Psoas muscle (tissue), 8 donors: ENCODE results near the gene PHB1. TPM values are rescaled to one million over a fixed set of nuclear protein-coding genes. Genes with fewer than 3 reads are reported as not detected.

Experiments
- ATAC-seq, 4 donors: fragments of 200-7000 bp; cut with Tn5 transposase; one replicate each; pipeline ENCODE4 v1.9.1; 2020; ENCODE audit warnings: moderate library complexity in 3 of 4, mild to moderate bottlenecking in 2 of 4
- DNase-seq, 2 donors: peaks; one replicate each; pipeline ENCODE4 v3.0.0-alpha.2; 2020
- H3K27ac ChIP-seq: fragments of 200-600 bp; one replicate; pipeline ENCODE4 v1.8.0; 2022
- H3K27me3 ChIP-seq, 3 donors: fragments of 200-600 bp in 1 of 3; one replicate each; pipeline versions ENCODE4 v1.6.1 to v1.8.0; 2013 to 2022; ENCODE audit warnings: low read length in 2 of 3, mild to moderate bottlenecking in 2 of 3, moderate library complexity in 1 of 3; ENCODE audit not compliant: insufficient read depth in 3 of 3
- H3K36me3 ChIP-seq, 2 donors: fragments of 200-600 bp in 1 of 2; one replicate each; pipeline versions ENCODE4 v1.6.1 to v1.8.0; 2013 to 2022; ENCODE audit warnings: low read depth in 1 of 2, mild to moderate bottlenecking in 1 of 2, moderate library complexity in 1 of 2; ENCODE audit not compliant: insufficient read depth in 1 of 2
- H3K4me1 ChIP-seq: fragments of 200-600 bp; one replicate; pipeline ENCODE4 v1.8.0; 2022
- H3K4me3 ChIP-seq: fragments of 200-600 bp; one replicate; pipeline ENCODE4 v1.8.0; 2022; ENCODE audit warnings: mild to moderate bottlenecking
- H3K9me3 ChIP-seq: fragments of 200-600 bp; one replicate; pipeline ENCODE4 v1.8.0; 2022
- whole genome bisulfite sequencing, 3 donors: extraction: QIAGEN DNeasy Blood & Tissue Kit; methylation state at CpG; one replicate each; pipeline versions ENCODE4 v1.1.6 to v1.1.7; 2013; 5-methylcytosine and 5-hydroxymethylcytosine counted together
- intact Hi-C, 2 donors: fragments of 100-400 bp; cut with DNase I; formaldehyde crosslinking; loops; one replicate each; pipeline versions ENCODE4 v1.11.0 to v1.14.2; 2022
- polyA plus RNA-seq, 3 donors: library from polyadenylated mRNA; stranded (reverse); fragments of 200-250 nt; gene quantifications; one replicate each; pipeline ENCODE4 v1.2.3, GENCODE V29; 2013
- total RNA-seq, 4 donors: library from RNA; stranded (reverse); fragmentation: NEBNext Ultra II Directional in 2 of 4; extraction: Animal tissue kit (Norgen Biotek cat#: 25700) in 2 of 4; gene quantifications; one replicate each; pipeline versions ENCODE4 v1.2.1 to v1.2.4, GENCODE V29; 2021 to 2023
- TF ChIP-seq, protein P1 (sequence below): fragments of 200-600 bp; IDR thresholded peaks from one replicate; pipeline ENCODE4 v1.8.0; 2022; ENCODE audit warnings: antibody characterized with exemption
- donor health status: healthy with polysubstance abuse.
- donor health status: DM: no; HTN: no; CAD: no; lungs with moderate emphysema.
- donor health status: Bipolar disorder and iron deficiency.
- donor health status: healthy.
- donor health status: DM: yes; HTN: yes; CAD: no.
- donor health status: DM: no; HTN: no; CAD: no.
- donor health status: DM: no; HTN: no; CAD: no.
- donor health status: DM: yes; HTN: yes; CAD: no.

The PHB1 gene
- total and polyA plus RNA-seq, 7 donors: 134 to 364 (median 198) TPM

DNA sequence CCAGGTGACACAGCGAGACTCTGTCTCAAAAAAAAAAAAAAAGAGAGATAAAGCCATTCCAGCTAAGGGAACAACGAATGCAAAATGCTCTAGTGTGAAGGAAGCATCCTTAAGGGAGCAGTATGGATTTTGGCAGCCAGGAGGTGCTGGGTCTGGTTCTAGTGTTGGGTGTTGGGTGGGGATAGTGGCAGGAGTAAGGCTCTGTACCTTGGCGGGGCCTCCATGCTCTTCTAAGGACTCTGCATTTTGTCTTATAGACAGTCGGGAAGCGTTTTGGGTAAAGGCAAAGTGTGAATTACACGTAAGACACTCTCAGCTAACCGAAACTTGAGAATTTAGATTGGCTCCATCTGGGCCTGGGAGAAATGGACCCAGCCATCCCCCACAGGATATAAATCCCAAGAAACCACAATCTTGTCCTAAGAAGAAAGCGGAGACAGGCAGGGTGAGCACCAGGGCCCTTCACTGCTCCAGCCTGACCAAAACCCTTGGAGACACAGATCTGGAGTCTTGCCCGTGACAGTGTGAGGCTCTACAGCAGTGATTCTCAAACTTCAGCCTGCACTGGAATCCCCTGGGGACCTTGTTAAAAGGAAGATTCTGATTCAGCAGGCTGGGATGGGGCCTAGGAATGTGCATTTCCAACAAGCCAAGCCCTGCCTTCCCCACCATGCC is 33.1 kb upstream of the PHB1 start:
- ATAC-seq: no peak
- no peaks in the 10 kb centered on the region for H3K36me3 ChIP-seq
- H3K4me1 ChIP-seq: no peaks in the 10 kb centered on the region
- no peaks in the 10 kb centered on the region for H3K9me3 ChIP-seq
- no peak for DNase-seq
- H3K27ac ChIP-seq: no peak overlapping the region
- TF ChIP-seq, protein P1, sequence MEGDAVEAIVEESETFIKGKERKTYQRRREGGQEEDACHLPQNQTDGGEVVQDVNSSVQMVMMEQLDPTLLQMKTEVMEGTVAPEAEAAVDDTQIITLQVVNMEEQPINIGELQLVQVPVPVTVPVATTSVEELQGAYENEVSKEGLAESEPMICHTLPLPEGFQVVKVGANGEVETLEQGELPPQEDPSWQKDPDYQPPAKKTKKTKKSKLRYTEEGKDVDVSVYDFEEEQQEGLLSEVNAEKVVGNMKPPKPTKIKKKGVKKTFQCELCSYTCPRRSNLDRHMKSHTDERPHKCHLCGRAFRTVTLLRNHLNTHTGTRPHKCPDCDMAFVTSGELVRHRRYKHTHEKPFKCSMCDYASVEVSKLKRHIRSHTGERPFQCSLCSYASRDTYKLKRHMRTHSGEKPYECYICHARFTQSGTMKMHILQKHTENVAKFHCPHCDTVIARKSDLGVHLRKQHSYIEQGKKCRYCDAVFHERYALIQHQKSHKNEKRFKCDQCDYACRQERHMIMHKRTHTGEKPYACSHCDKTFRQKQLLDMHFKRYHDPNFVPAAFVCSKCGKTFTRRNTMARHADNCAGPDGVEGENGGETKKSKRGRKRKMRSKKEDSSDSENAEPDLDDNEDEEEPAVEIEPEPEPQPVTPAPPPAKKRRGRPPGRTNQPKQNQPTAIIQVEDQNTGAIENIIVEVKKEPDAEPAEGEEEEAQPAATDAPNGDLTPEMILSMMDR: no peak
- intact Hi-C loops: no loop called here
- H3K27me3 ChIP-seq: no peaks in the 10 kb centered on the region
- 81 to 85% (median 84%) methylated on average over 9 of the region's 9 CpGs for WGBS, 3 donors
- H3K4me3 ChIP-seq: no peak overlapping the region

DNA sequence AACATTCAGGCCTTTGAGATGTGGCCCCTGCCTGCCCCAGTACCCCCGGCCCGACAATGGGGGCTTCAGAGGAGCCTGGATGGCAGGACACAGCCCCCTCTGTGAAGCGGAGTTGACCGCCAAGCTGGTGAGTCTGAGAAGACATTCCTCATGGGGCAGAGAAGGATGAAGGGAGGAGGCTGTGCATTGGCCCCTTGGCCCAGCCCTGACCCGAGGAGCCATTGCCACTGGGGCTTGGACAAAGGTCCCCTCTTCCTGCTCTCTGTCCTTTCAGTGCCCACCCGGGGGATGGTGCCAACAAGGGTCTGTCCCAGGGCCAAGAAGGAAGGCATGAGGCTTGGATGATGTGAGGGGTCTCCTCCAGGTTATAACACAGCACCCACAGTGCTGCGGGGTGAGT is 30.9 kb upstream of the PHB1 start:
- WGBS, 3 donors: 78 to 82% (median 81%) methylated on average over 7 of the region's 7 CpGs
- peaks cover 0 to 5% (median under 1%) of the 10 kb centered on the region in 3 donors for H3K27me3 ChIP-seq

DNA sequence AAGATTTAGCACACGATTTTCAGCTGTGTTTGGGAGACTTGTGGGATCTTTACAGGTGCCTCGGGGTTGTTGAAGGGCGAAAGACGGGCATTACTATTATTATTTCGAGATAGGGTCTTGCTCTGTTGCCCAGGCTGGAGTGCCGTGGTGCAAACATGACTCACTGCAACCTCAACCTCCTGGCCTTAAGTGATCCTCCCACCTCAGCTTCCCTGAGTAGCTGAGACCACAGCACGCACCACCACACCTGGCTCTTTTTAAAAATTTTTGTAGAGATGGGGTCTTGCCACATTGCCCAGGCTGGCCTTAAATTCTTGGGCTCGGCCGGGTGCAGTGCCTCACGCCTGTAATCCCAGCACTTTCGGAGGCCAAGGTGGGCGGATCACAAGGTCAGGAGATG is 29.7 kb upstream of the PHB1 start:
- Histone ChIP-seq H3K4me3 (no peak overlapping the region), H3K9me3 (no peaks in the 10 kb centered on the region), H3K36me3 (no peaks in the 10 kb centered on the region), H3K27ac (no peak overlapping the region), H3K4me1 (no peaks in the 10 kb centered on the region), H3K27me3 (peaks cover 0 to 12% (median 9%) of the 10 kb centered on the region in 3 donors)
- DNase-seq (no peak), ATAC-seq (no peak)
- intact Hi-C loops: no loop called here
- TF ChIP-seq, protein P1: no peak
- 90 to 94% (median 92%) methylated on average over 12 of the region's 12 CpGs for WGBS, 3 donors

More for the DNA sequence above, 30.9 kb upstream of the PHB1 start:
- Histone ChIP-seq H3K36me3 (no peaks in the 10 kb centered on the region), H3K4me1 (no peaks in the 10 kb centered on the region), H3K9me3 (no peaks in the 10 kb centered on the region), H3K4me3 (no peak overlapping the region), H3K27ac (no peak overlapping the region)
- no peak for ATAC-seq
- no peak for DNase-seq
- TF ChIP-seq, protein P1: no peak
- intact Hi-C loops: no loop called here

DNA sequence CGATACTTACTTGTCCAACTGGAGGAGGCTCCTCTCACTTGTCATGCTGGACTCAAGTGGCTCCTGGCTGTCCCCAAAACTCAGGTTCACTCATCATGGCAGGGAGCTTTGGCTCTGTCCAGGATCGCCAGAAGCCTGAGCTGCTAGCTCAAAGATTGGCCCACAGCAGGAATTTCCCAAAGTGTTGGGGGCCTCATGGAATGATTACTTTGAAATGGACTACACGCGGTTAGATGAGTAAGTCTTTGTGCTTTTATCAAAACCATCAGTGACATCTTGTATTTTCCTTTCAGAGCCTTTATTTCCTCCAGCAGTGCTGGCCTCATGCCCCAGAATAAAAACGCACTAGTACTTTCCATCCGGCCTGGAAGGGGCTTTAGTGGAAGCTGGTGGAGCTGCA is 29.2 kb upstream of the PHB1 start:
- no peaks in the 10 kb centered on the region for H3K36me3 ChIP-seq
- DNase-seq (no peak), ATAC-seq (no peak)
- intact Hi-C loops: no loop called here
- H3K4me1 ChIP-seq: no peaks in the 10 kb centered on the region
- H3K4me3 ChIP-seq: no peak overlapping the region
- TF ChIP-seq, protein P1: no peak
- no peak overlapping the region for H3K27ac ChIP-seq
- 61 to 77% (median 63%) methylated on average over 6 of the region's 6 CpGs for WGBS, 3 donors
- peaks cover 0 to 17% (median 11%) of the 10 kb centered on the region in 3 donors for H3K27me3 ChIP-seq
- H3K9me3 ChIP-seq: no peaks in the 10 kb centered on the region

DNA sequence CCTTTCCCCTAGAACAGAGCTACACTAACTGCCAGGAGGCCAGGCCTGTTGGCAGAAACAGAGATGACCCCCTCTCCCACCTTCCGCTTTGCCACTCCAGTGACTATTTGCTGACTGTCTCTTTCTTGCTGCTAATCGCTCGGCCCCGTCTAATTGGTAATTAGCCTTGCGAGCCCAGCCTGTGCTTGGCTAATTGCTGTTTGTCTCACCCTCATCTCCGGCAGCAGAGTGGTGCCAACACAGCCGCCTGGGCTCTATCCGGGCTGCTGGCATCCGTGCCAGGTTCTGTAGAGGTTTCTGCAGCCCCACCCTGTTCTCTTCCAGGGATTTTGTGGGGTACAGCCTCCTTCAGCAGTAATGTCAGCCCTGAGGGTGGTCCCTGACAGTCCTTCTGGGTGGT is 27.4 kb upstream of the PHB1 start:
- Histone ChIP-seq H3K9me3 (no peaks in the 10 kb centered on the region), H3K36me3 (no peaks in the 10 kb centered on the region), H3K4me3 (no peak overlapping the region), H3K4me1 (no peaks in the 10 kb centered on the region), H3K27me3 (peaks cover 0 to 19% (median 12%) of the 10 kb centered on the region in 3 donors), H3K27ac (no peak overlapping the region)
- TF ChIP-seq, protein P1: no peak
- 39 to 69% (median 41%) methylated on average over 9 of the region's 9 CpGs for WGBS, 3 donors
- DNase-seq (no peak), ATAC-seq (no peak)
- intact Hi-C loops: no loop called here
